Measurements from ENCODE around the gene PACSIN1.

DNA sequence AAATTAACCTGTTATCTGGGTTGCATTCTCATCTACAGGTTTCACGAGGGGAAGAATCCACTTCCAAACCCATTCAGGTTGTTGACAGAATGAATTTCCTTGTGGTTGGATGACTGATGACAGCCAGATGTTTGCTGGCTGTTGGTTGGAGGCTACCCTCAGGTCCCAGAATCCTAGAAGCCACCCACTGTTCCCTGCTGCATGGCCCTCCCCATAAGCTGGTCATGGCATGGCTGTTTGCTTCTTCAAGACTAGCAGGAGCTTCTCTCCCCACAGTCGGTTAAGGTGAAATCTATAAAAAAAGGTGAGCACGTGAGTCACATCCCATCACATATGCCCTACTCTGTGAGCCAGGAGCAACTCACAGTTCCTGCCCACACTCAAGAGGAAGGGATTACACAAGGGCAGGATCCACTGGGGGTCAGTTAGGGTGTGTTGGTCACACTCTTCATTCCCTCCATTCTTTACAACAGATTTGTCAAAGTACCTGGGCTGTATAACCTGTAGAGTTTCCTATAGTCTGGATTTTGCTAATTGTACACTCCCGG is 20.5 kb upstream of the PACSIN1 start:
- TF ChIP-seq FOXA1 (IDR thresholded peaks at IDR 0.05) (no peak), TARDBP (IDR thresholded peaks at IDR 0.05) (no peak), SP1 (IDR thresholded peaks at IDR 0.05) (no peak), FOXK2 (IDR thresholded peaks at IDR 0.05) (no peak), CTBP1 (IDR thresholded peaks at IDR 0.05; ENCODE audit: borderline replicate concordance) (no peak), FOXM1 (IDR thresholded peaks at IDR 0.05; ENCODE audit: borderline replicate concordance) (no peak), ZNF384 (IDR thresholded peaks at IDR 0.05) (no peak), SUZ12 (IDR thresholded peaks at IDR 0.05) (no peak)
- TF ChIP-seq, protein P1, sequence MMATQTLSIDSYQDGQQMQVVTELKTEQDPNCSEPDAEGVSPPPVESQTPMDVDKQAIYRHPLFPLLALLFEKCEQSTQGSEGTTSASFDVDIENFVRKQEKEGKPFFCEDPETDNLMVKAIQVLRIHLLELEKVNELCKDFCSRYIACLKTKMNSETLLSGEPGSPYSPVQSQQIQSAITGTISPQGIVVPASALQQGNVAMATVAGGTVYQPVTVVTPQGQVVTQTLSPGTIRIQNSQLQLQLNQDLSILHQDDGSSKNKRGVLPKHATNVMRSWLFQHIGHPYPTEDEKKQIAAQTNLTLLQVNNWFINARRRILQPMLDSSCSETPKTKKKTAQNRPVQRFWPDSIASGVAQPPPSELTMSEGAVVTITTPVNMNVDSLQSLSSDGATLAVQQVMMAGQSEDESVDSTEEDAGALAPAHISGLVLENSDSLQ (IDR thresholded peaks at IDR 0.05), result no peak
